Embryonic facial prominence (tissue), 1 donor: ENCODE data around the gene SULF2.

Experiments used
- DNase-seq: peaks from one replicate; pipeline ENCODE4 v3.0.0-alpha.2; 2016; ENCODE audit errors: extremely low spot score

SULF2 gene

GRCh38 chr20:47684306-47685080 is 100.8 kb downstream of the SULF2 start:
- DNase-seq = no peak

- no peak for DNase-seq
Measured at GRCh38 chr20:47682916-47683315, 102.4 kb downstream of the SULF2 start.

- no peak for DNase-seq
Measured at GRCh38 chr20:47682028-47682783, 103.1 kb downstream of the SULF2 start.

GRCh38 chr20:47680804-47681529 is 104.3 kb downstream of the SULF2 start:
- DNase-seq = no peak

GRCh38 chr20:47679462-47679861 is 105.8 kb downstream of the SULF2 start:
- DNase-seq = no peak

DNA sequence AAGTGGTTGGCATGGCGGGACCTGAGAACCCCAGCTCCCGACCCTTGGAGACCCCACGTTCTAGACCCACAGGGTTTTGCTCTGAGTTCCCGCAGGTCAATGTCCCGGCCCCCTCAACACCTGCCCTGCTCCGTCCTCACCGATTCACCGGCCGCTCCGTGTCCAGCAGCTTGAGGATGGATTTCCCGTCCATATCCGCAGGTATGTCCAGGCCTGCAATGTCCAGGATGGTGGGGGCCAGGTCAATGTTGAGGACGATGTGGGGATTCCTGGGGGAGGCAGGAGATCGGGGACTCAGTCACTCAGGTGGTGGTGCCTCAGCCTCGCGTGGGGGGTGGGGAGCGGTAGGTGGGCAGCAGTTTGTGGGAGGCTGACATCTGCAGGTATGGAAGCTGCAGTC is 106.7 kb downstream of the SULF2 start:
- DNase-seq = no peak

- no peak for DNase-seq
Measured at GRCh38 chr20:47677635-47678453, 107.4 kb downstream of the SULF2 start.

GRCh38 chr20:47676912-47677634 is 108.2 kb downstream of the SULF2 start:
- DNase-seq = no peak

DNA sequence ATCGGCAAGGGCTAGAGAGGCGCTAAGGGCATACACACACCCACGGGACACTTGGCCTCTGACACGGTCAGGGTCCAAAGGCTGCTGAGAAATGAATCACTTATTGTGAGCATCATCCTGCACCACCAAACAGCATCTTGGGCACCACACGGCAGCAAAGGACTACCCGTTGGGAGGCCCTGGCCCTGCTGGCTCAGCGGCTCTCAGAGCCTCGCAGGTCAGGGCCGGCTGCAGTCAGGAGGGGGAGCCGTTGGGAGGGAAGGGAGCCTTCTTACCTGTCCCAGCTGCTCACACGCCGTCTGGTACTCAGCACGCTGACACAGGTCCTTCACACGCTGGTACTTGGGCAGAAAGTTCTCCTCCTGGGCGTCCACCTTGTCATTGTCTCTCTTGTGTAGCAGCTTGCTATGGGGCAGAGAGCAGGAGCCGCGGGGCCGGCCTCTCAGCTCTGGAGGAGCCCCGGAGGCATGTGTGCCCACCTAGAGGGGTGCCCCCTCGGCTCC is 109.0 kb downstream of the SULF2 start:
- DNase-seq = no peak

- no peak for DNase-seq
Measured at GRCh38 chr20:47675190-47676142, 109.8 kb downstream of the SULF2 start.

- no peak for DNase-seq
Measured at GRCh38 chr20:47674686-47675085, 110.6 kb downstream of the SULF2 start.

- DNase-seq = no peak
Measured at GRCh38 chr20:47674145-47674544, 111.1 kb downstream of the SULF2 start.

GRCh38 chr20:47673671-47673955 is 111.7 kb downstream of the SULF2 start:
- DNase-seq = no peak

DNA sequence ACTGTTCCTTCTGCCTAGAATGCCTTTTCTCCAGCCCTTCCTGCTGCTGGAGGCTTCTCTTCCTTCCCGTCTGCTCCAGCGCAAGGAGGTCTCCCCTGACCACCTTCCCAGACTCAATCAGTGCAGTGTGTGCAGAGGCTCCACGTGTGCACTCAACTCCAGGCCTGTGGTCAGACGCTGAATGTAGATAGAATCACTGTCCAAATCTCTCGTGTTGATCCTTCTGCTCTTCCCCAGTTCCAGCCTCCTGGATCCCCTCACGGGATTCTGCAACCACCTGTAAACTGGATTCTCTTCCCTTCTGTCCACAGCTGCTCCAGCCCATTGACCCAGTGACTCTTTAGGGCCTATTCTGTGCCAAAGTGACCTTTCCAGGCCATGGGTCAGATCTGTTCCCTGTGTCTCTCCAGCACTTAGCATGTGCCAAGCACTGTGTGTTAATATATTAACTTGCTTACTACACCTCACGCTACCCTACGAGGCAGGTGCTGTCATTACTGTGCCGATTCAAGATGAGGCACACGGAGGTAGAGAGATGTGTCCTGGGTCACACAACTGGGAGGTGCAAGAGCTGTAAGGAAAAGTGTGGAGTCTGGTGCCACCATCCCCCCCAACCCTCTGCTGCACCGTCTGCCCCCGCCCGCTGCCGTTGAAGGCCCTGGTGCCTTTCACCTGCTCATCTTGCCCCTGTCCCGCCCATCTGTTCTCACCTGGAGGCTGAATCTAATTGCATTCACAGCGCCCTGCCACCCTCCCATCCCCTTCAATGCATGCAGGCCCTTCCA is 112.2 kb downstream of the SULF2 start:
- DNase-seq = no peak

DNA sequence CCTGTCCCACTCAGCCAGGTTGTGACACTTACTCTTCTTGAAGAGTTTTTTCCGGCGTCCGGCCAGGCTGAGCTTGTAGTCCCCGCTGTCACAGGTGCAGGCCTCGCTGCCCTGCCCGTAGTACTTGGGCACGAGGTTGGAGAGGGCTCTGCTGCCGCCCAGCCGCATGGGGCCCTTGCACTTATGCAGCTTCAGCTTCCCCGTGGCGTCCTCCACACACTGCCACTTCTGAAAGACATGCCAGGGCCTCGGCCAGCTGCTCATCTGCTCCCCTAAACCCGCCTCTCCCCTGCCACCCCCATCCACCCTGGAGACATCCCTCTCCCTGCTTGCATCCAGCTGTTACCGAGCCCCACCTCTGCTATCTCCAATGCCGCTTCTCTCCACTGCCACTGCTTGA is 113.1 kb downstream of the SULF2 start:
- no peak for DNase-seq

GRCh38 chr20:47670913-47671312 is 114.4 kb downstream of the SULF2 start:
- DNase-seq = no peak

GRCh38 chr20:47669927-47670890 is 115.1 kb downstream of the SULF2 start:
- DNase-seq = no peak

DNA sequence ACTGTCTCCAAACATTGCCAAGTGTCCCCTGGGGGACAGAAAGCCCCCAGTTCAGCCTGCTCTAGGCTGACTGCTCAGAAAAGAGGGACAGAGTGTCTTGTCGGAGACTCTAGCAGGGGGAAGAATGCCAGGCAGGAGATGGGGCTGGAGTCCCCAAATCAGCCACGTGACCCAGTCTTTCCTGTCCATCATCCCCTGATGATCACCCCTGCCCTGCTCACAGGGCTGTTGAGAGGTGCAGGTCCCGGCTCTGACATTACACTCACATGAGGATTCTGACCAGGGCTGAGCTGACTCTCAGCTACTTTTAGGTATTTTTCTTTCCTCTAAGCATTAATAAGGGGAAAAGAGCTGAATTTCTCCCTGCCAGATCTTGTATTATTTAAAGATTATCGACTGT is 115.8 kb downstream of the SULF2 start:
- no peak for DNase-seq
